ENCODE measurements around the gene NEDD4L. TPM values are rescaled to one million over a fixed set of nuclear protein-coding genes. Genes with fewer than 3 reads are reported as not detected.

The NEDD4L gene
- total RNA-seq, 1 donor from 2014 or later = 32.6 TPM

DNA sequence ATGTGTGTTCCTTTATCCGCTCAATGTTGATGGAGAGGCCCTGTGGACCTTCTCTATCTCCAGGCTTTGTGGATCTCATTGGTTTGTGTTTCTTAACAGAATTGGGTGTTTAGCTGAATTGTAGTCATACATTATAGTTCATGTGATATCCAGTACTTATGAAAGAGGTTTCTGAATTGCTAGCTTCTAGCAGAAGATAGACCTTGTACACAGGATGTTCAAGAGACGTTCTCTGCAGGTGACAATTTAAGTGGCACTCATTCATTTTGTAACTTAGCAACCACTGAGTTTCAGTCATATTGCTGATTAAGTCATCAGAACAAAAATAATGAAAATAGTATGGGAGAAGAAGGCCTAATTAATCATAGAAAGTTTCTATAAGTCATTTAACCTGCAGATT, 305.6 kb downstream of the NEDD4L start:
- no peak overlapping the region for H3K4me3 Mint-ChIP-seq
- CTCF ChIA-PET = no interaction called here

DNA sequence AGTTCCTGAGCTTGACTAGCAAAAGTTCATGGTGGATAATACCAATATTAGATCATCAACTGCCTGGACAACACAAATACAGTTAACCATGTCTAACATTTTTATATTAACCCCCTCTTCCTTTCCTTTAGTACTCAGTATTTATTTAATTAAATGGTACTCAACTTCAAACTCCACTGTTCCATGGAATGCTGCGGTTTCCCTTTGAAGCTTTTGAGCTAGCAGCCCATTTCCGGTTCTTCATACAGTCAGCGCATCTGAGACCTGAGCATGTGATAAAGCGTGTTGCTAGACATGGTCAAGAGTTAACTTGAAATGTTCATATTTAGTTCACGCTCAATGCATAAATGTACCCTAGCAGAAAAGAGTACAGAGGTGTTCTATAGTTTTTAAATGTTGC, 306.5 kb downstream of the NEDD4L start:
- ChIA-PET POLR2A (no interaction called here), CTCF (no interaction called here)
- Mint-ChIP-seq H3K9me3 (no peaks in the 10 kb centered on the region), H3K36me3 (ENCODE audit: low read depth) (peaks cover 34% of the 10 kb centered on the region), H3K27me3 (no peaks in the 10 kb centered on the region), H3K4me3 (no peak overlapping the region), H3K4me1 (no peaks in the 10 kb centered on the region), H3K27ac (no peak overlapping the region)
- intact Hi-C loops (cut with micrococcal nuclease) = no loop called here
- ATAC-seq (ENCODE audit: low read depth) (no peak), DNase-seq (no peak)
- TF ChIP-seq, protein P1, sequence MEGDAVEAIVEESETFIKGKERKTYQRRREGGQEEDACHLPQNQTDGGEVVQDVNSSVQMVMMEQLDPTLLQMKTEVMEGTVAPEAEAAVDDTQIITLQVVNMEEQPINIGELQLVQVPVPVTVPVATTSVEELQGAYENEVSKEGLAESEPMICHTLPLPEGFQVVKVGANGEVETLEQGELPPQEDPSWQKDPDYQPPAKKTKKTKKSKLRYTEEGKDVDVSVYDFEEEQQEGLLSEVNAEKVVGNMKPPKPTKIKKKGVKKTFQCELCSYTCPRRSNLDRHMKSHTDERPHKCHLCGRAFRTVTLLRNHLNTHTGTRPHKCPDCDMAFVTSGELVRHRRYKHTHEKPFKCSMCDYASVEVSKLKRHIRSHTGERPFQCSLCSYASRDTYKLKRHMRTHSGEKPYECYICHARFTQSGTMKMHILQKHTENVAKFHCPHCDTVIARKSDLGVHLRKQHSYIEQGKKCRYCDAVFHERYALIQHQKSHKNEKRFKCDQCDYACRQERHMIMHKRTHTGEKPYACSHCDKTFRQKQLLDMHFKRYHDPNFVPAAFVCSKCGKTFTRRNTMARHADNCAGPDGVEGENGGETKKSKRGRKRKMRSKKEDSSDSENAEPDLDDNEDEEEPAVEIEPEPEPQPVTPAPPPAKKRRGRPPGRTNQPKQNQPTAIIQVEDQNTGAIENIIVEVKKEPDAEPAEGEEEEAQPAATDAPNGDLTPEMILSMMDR (IDR thresholded peaks at IDR 0.05) = no peak

More for the DNA sequence above, 305.6 kb downstream of the NEDD4L start:
- Mint-ChIP-seq H3K27me3 (no peaks in the 10 kb centered on the region), H3K9me3 (no peaks in the 10 kb centered on the region), H3K27ac (no peak overlapping the region), H3K4me1 (no peaks in the 10 kb centered on the region), H3K36me3 (ENCODE audit: low read depth) (peaks cover 40% of the 10 kb centered on the region)
- TF ChIP-seq, protein P1 (IDR thresholded peaks at IDR 0.05) = no peak
- POLR2A ChIA-PET = no interaction called here
- DNase-seq (no peak), ATAC-seq (ENCODE audit: low read depth) (no peak)
- intact Hi-C loops (cut with micrococcal nuclease) = no loop called here

DNA sequence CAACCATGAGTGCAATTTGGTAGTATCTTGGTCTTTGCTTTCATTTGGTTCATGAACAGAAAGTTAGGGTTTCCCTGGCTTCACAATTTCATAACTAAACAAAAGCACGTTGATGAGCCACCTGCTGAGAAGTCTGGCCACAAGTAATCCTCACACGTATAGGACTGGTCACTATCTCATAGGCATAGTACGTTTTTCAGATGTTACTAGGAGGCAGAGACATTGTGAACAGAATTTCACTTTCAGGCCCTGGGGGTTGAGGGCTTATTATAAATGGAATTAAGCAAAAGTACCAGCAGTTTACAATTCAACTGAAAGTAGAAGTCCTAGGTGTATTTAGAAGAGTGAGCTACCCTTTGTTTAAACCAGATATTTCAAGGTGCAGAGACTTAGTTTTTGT, 307.8 kb downstream of the NEDD4L start:
- peaks cover 34% of the 10 kb centered on the region for H3K36me3 Mint-ChIP-seq (ENCODE audit: low read depth)
- H3K27me3 Mint-ChIP-seq = no peaks in the 10 kb centered on the region
- TF ChIP-seq, protein P1 (IDR thresholded peaks at IDR 0.05) = no peak
- no peaks in the 10 kb centered on the region for H3K9me3 Mint-ChIP-seq
- no peak for ATAC-seq (ENCODE audit: low read depth)
- no peaks in the 10 kb centered on the region for H3K4me1 Mint-ChIP-seq
- no peak for DNase-seq
- ChIA-PET CTCF (no interaction called here), POLR2A (no interaction called here)
- no peak overlapping the region for H3K27ac Mint-ChIP-seq
- intact Hi-C loops (cut with micrococcal nuclease) = no loop called here
- H3K4me3 Mint-ChIP-seq = no peak overlapping the region

DNA sequence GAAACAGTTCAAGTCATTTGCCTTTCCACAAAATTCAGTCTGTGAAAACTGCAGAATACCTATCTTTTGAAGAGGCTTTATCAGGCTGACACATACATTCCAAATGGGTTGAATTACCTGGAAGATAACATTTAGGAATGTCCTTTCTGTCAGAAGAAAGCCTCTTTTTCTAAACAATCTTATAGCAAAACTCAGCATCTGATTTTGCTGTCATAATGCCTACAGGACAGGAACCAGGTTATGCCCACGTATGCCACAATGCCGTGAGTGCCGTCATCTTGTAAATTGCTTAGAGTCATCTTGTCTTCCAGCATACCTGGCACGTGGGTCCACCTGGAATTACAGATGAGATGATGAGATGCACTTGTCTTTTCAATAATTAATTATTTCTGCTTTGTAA, 309.6 kb downstream of the NEDD4L start:
- intact Hi-C loops (cut with micrococcal nuclease) = no loop called here
- no peak for ATAC-seq (ENCODE audit: low read depth)

DNA sequence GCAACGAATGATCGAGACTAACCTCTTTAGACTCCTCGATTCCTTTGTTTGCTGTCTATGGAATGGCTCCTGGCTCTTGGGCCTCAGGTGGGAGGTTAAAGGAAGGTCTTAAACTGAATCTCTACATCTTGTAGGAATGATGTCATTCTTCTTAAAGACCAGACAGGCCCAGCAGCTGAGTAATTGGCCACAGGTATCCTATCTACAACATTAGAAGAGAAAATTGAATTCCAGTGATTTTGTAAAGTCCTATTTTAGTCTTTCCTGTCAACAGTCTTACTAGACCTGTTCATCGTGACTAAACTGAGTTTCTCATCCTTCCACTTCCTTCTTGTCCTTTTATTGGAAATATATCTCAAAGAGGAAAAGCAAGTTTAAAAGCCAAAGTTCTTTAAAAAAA, 310.0 kb downstream of the NEDD4L start:
- Mint-ChIP-seq H3K36me3 (ENCODE audit: low read depth) (peaks cover 33% of the 10 kb centered on the region), H3K27me3 (no peaks in the 10 kb centered on the region), H3K4me1 (no peaks in the 10 kb centered on the region), H3K4me3 (no peak overlapping the region), H3K9me3 (no peaks in the 10 kb centered on the region), H3K27ac (no peak overlapping the region)
- DNase-seq (no peak), ATAC-seq (ENCODE audit: low read depth) (no peak)
- ChIA-PET POLR2A (no interaction called here), CTCF (no interaction called here)
- TF ChIP-seq, protein P1 (IDR thresholded peaks at IDR 0.05) = no peak
- intact Hi-C loops (cut with micrococcal nuclease) = no loop called here

More for the DNA sequence above, 309.6 kb downstream of the NEDD4L start:
- H3K27me3 Mint-ChIP-seq = no peaks in the 10 kb centered on the region
- no peak overlapping the region for H3K27ac Mint-ChIP-seq
- TF ChIP-seq, protein P1 (IDR thresholded peaks at IDR 0.05) = no peak
- no peaks in the 10 kb centered on the region for H3K9me3 Mint-ChIP-seq
- no peak overlapping the region for H3K4me3 Mint-ChIP-seq
- no peaks in the 10 kb centered on the region for H3K4me1 Mint-ChIP-seq
- ChIA-PET POLR2A (no interaction called here), CTCF (no interaction called here)
- no peak for DNase-seq
- peaks cover 36% of the 10 kb centered on the region for H3K36me3 Mint-ChIP-seq (ENCODE audit: low read depth)

All from activated B cell treated with CpG ODN at 0.5 μM for 24 hours (primary cell).